GM10266 (cell line): ENCODE results near the gene RHOV.

Source experiments
- DNase-seq: peaks from one replicate; pipeline ENCODE4 v3.0.0; 2012; ENCODE audit errors: extremely low spot score
- TF ChIP-seq, protein P1 (sequence below): IDR thresholded peaks from 2 replicates; pipeline ENCODE4 v1.5.1; 2012; ENCODE audit warnings: mild to moderate bottlenecking, low read depth; ENCODE audit not compliant: control insufficient read depth, insufficient read depth; ENCODE audit errors: missing control alignments

Gene RHOV

DNA sequence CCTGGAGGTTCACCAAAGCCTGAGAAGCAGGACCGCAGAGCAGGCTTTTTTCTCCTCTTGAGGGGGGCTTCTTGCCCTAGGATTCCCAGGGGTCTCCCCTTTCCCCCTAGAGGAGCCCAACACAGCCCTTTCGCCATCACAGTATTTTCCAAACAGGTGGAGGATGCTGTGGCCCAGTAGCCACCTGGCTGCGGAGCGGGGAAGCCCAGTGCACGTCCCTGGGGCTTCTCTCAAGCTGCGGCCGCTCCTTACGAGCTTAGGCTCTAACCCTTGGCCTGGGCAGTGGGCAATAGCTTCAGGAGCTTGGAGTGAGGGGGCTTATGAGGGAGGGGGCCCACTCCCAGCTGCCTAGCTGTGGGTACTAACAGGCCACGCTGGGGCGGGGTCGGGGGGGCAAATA lies 43.6 kb upstream of the RHOV start:
- TF ChIP-seq, protein P1, sequence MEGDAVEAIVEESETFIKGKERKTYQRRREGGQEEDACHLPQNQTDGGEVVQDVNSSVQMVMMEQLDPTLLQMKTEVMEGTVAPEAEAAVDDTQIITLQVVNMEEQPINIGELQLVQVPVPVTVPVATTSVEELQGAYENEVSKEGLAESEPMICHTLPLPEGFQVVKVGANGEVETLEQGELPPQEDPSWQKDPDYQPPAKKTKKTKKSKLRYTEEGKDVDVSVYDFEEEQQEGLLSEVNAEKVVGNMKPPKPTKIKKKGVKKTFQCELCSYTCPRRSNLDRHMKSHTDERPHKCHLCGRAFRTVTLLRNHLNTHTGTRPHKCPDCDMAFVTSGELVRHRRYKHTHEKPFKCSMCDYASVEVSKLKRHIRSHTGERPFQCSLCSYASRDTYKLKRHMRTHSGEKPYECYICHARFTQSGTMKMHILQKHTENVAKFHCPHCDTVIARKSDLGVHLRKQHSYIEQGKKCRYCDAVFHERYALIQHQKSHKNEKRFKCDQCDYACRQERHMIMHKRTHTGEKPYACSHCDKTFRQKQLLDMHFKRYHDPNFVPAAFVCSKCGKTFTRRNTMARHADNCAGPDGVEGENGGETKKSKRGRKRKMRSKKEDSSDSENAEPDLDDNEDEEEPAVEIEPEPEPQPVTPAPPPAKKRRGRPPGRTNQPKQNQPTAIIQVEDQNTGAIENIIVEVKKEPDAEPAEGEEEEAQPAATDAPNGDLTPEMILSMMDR: no peak

GRCh38 chr15:40915679-40916078 lies 41.6 kb upstream of the RHOV start:
- no peak for DNase-seq
- TF ChIP-seq, protein P1: no peak

More for the DNA sequence above, 43.6 kb upstream of the RHOV start:
- DNase-seq: no peak

DNA sequence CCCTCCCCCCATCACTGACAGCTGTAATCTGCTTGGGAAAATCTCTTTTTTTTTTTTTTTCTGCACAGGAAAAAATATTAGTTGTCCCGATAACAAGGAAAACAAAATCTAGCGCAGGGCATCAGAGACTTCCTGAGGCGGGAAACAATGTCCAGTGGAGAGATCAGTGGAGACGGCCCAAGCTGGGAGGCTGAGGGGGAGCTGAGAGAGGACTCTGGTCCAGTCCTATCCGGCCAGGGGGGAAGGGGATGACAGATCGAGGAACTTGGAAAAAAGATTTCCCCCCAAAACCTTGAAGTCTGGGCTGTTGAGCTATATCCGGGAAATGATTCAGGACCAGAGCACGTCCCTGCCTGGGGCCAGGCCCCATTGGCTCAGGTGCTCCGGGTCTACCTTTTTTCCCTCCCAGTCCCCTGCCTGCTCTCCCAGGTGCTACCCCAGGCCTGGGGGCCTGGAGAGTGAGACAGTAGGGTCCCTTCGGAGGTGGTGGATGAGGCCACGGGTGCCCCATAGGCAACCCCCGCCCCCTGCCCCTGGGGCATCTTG lies 41.2 kb upstream of the RHOV start:
- TF ChIP-seq, protein P1: no peak
- DNase-seq: no peak

GRCh38 chr15:40914486-40914885 lies 40.5 kb upstream of the RHOV start:
- DNase-seq: no peak
- TF ChIP-seq, protein P1: peak; percentile 29

GRCh38 chr15:40914013-40914412 lies 40.0 kb upstream of the RHOV start:
- TF ChIP-seq, protein P1: no peak

DNA sequence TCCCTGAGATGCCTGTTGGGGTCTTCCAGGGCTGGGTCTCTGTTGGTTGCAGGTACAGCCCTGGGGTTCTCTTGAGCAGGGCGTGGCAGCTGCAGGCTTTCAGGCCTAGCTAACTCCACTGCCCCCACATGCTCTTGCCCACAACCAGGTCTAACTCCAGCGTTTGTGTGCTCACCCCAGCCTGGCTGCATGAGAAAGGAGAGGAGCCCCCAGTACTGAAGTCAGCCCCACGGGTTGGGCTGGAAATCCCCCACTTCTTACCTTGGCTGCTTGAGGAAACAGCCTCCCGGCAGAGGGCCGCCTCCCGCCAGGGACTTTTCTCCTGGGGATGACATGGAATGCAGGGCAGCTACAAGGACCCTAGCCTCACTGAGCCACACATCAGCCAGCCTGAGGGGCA lies 38.4 kb upstream of the RHOV start:
- TF ChIP-seq, protein P1: no peak
- DNase-seq: no peak

More at GRCh38 chr15:40914013-40914412, 40.0 kb upstream of the RHOV start:
- no peak for DNase-seq

GRCh38 chr15:40911693-40912092 lies 37.7 kb upstream of the RHOV start:
- TF ChIP-seq, protein P1: no peak
- DNase-seq: no peak
